Liver (tissue), 9 donors: ENCODE measurements around the gene METTL2B. TPM values are rescaled to one million over a fixed set of nuclear protein-coding genes. Genes with fewer than 3 reads are reported as not detected.

ENCODE experiments used
- DNase-seq: peaks from one replicate; pipeline ENCODE4 v3.0.0-alpha.2; 2017; ENCODE audit warnings: low spot score
- H3K27ac ChIP-seq, 2 donors: one replicate each; pipeline ENCODE4 v1.7.0; 2013; ENCODE audit warnings: inconsistent platforms in 2 of 2, low read length in 2 of 2, control low read depth in 1 of 2, low read depth in 1 of 2, mild to moderate bottlenecking in 1 of 2
- H3K27me3 ChIP-seq, 4 donors: one replicate each; pipeline versions ENCODE4 v1.6.1 to v1.7.0; 2013; ENCODE audit warnings: low read length in 3 of 4, inconsistent platforms in 1 of 4, mild to moderate bottlenecking in 1 of 4, moderate library complexity in 1 of 4; ENCODE audit not compliant: control insufficient read depth in 4 of 4, insufficient read depth in 4 of 4
- H3K36me3 ChIP-seq, 4 donors: one replicate each; pipeline versions ENCODE4 v1.6.1 to v1.7.0; 2013; ENCODE audit warnings: low read length in 3 of 4, mild to moderate bottlenecking in 3 of 4, low read depth in 1 of 4, moderate library complexity in 1 of 4; ENCODE audit not compliant: control insufficient read depth in 4 of 4, insufficient read depth in 3 of 4
- H3K4me1 ChIP-seq, 4 donors: one replicate each; pipeline versions ENCODE4 v1.6.1 to v1.7.0; 2013; ENCODE audit warnings: low read length in 3 of 4, mild to moderate bottlenecking in 3 of 4, moderate library complexity in 1 of 4; ENCODE audit not compliant: control insufficient read depth in 4 of 4, insufficient read depth in 4 of 4
- H3K4me3 ChIP-seq, 3 donors: one replicate each; pipeline versions ENCODE4 v1.6.1 to v1.7.0; 2013; ENCODE audit warnings: low read length in 3 of 3, control low read depth in 1 of 3, low read depth in 1 of 3, mild to moderate bottlenecking in 1 of 3
- H3K9ac ChIP-seq, 2 donors: one replicate each; pipeline ENCODE4 v1.7.0; 2013; ENCODE audit warnings: low read length in 2 of 2, mild to moderate bottlenecking in 2 of 2, moderate library complexity in 2 of 2, control low read depth in 1 of 2, low read depth in 1 of 2
- H3K9me3 ChIP-seq, 4 donors: one replicate each; pipeline versions ENCODE4 v1.6.1 to v1.7.0; 2013; ENCODE audit warnings: low read length in 3 of 4; ENCODE audit not compliant: control insufficient read depth in 4 of 4
- ATF3 ChIP-seq: IDR thresholded peaks from 2 replicates; pipeline ENCODE4 v1.6.1; 2016; ENCODE audit warnings: antibody characterized with exemption
- CTCF ChIP-seq: fragments of 150-350 bp; IDR thresholded peaks from 2 replicates; pipeline ENCODE4 v1.5.1; 2017; ENCODE audit warnings: improper control_type of control experiment, low read depth, low read length; ENCODE audit not compliant: missing input control
- FOXA2 ChIP-seq: IDR thresholded peaks from 2 replicates; pipeline ENCODE4 v1.6.1; 2016; ENCODE audit warnings: antibody characterized with exemption
- GABPA ChIP-seq, 2 donors: IDR thresholded peaks in 1 of 2; conservative IDR thresholded peaks in 1 of 2; 2 replicates each; pipeline ENCODE4 v1.6.1; 2016; ENCODE audit warnings: antibody characterized with exemption in 2 of 2, mild to moderate bottlenecking in 1 of 2, moderate library complexity in 1 of 2
- HNF4A ChIP-seq, 2 donors: conservative IDR thresholded peaks; 2 replicates each; pipeline ENCODE4 v1.6.1; 2016; ENCODE audit warnings: antibody characterized with exemption in 2 of 2, mild to moderate bottlenecking in 2 of 2
- HNF4G ChIP-seq: IDR thresholded peaks from 2 replicates; pipeline ENCODE4 v1.6.1; 2016; ENCODE audit warnings: antibody characterized with exemption
- JUND ChIP-seq, 2 donors: IDR thresholded peaks; 2 replicates each; pipeline ENCODE4 v1.6.1; 2016; ENCODE audit warnings: antibody characterized with exemption in 2 of 2
- MAX ChIP-seq: IDR thresholded peaks from 2 replicates; pipeline ENCODE4 v1.6.1; 2016; ENCODE audit warnings: antibody characterized with exemption
- RAD21 ChIP-seq, 2 donors: IDR thresholded peaks; 2 replicates each; pipeline ENCODE4 v1.6.1; 2016; ENCODE audit warnings: antibody characterized with exemption in 2 of 2, mild to moderate bottlenecking in 2 of 2
- RXRA ChIP-seq, 2 donors: IDR thresholded peaks; 2 replicates each; pipeline ENCODE4 v1.6.1; 2017 to 2018; ENCODE audit warnings: antibody characterized with exemption in 2 of 2, mild to moderate bottlenecking in 1 of 2
- SP1 ChIP-seq: IDR thresholded peaks from 2 replicates; pipeline ENCODE4 v1.6.1; 2018; ENCODE audit warnings: antibody characterized with exemption, mild to moderate bottlenecking
- TAF1 ChIP-seq: conservative IDR thresholded peaks from 2 replicates; pipeline ENCODE4 v1.6.1; 2016; ENCODE audit warnings: antibody characterized with exemption, mild to moderate bottlenecking
- YY1 ChIP-seq: IDR thresholded peaks from 2 replicates; pipeline ENCODE4 v1.6.1; 2016; ENCODE audit warnings: antibody characterized with exemption, mild to moderate bottlenecking
- ZBTB33 ChIP-seq: IDR thresholded peaks from 2 replicates; pipeline ENCODE4 v1.6.1; 2016; ENCODE audit warnings: antibody characterized with exemption
- WGBS: extraction: QIAGEN DNeasy Blood & Tissue Kit; methylation state at CpG from one replicate; pipeline ENCODE4 v1.1.7; 2013; 5-methylcytosine and 5-hydroxymethylcytosine counted together
- polyA plus RNA-seq, 2 donors: library from polyadenylated mRNA; stranded (reverse) in 1 of 2; unstranded in 1 of 2; fragments of 200-250 nt in 1 of 2; fragments of >200 nt in 1 of 2; fragmentation: Nextera tagmentation in 1 of 2; extraction: Ambion mirVana in 1 of 2; gene quantifications; one replicate each; pipeline versions ENCODE4 v1.2.1 to v1.2.3, GENCODE V29; 2013 to 2015
- total RNA-seq, 2 donors: library from RNA; depleted of rRNA; stranded (reverse); fragments of >200 nt; gene quantifications; one replicate each; pipeline ENCODE4 v1.2.3, GENCODE V29; 2014
- donor health status: healthy.
- donor health status: healthy.
- donor health status: healthy.
- donor health status: healthy.
- donor health status: healthy.

The METTL2B gene
- total and polyA plus RNA-seq, 4 donors = 6.8 to 20.7 (median 12.1) TPM

- no peak for DNase-seq
- Histone ChIP-seq H3K9ac (no peak overlapping the region), H3K4me3 (no peak overlapping the region), H3K27ac (no peak overlapping the region), H3K9me3 (no peaks in the 10 kb centered on the region), H3K27me3 (no peaks in the 10 kb centered on the region), H3K4me1 (peaks cover 0 to 5% (median 2%) of the 10 kb centered on the region in 4 donors), H3K36me3 (no peaks in the 10 kb centered on the region)
- WGBS = 88% methylated on average over 6 of the region's 6 CpGs
- TF ChIP-seq HNF4G (no peak), RAD21 (IDR thresholded peaks at IDR 0.05) (no peak), SP1 (no peak), HNF4A (conservative IDR thresholded peaks at IDR 0.05) (no peak), ZBTB33 (no peak), YY1 (no peak), ATF3 (no peak), CTCF (no peak)
Measured at GRCh38 chr7:128448751-128449302, 27.7 kb upstream of the METTL2B start.

GRCh38 chr7:128450409-128450808 lies 26.1 kb upstream of the METTL2B start:
- Histone ChIP-seq H3K4me1 (peaks cover 4 to 19% (median 5%) of the 10 kb centered on the region in 4 donors), H3K9ac (no peak overlapping the region), H3K4me3 (no peak overlapping the region), H3K27me3 (no peaks in the 10 kb centered on the region), H3K9me3 (no peaks in the 10 kb centered on the region), H3K27ac (no peak overlapping the region), H3K36me3 (no peaks in the 10 kb centered on the region)
- WGBS = 82% methylated on average over 4 of the region's 4 CpGs
- no peak for DNase-seq
- TF ChIP-seq FOXA2 = no peak
- no peak for TF ChIP-seq JUND (IDR thresholded peaks at IDR 0.05)
- TF ChIP-seq HNF4G = no peak
- no peak for TF ChIP-seq CTCF
- TF ChIP-seq MAX = no peak
- no peak for TF ChIP-seq RAD21 (IDR thresholded peaks at IDR 0.05)
- no peak for TF ChIP-seq RXRA (IDR thresholded peaks at IDR 0.05)
- no peak for TF ChIP-seq ZBTB33
- no peak for TF ChIP-seq HNF4A (conservative IDR thresholded peaks at IDR 0.05)
- no peak for TF ChIP-seq GABPA (IDR thresholded peaks at IDR 0.05 in 1 of 2, conservative IDR thresholded peaks at IDR 0.05 in 1 of 2)
- TF ChIP-seq TAF1 = no peak
- no peak for TF ChIP-seq SP1
- TF ChIP-seq YY1 = no peak
